IMR-90 (cell line): ENCODE results near the gene NFAT5.

ENCODE experiments used
- CTCF ChIP-seq: conservative IDR thresholded peaks from 2 replicates; pipeline ENCODE4 v1.5.1; 2012; ENCODE audit warnings: mild to moderate bottlenecking, low read depth, low read length, improper control_type of control experiment
- MAFK ChIP-seq: IDR thresholded peaks from 2 replicates; pipeline ENCODE4 v1.6.1; 2012; ENCODE audit warnings: low read depth, low read length, improper control_type of control experiment
- POLR2A ChIP-seq: IDR thresholded peaks from 2 replicates; pipeline ENCODE4 v1.6.1; 2012; ENCODE audit warnings: mild to moderate bottlenecking, low read depth, low read length
- USF2 ChIP-seq: fragments of 150-350 bp; IDR thresholded peaks from 2 replicates; pipeline ENCODE4 v1.6.1; 2017; ENCODE audit warnings: mild to moderate bottlenecking, antibody characterized with exemption, low read length, low read depth

GRCh38 chr16:69726313-69727060, 160.7 kb downstream of the NFAT5 start, which contains the start of gene NQO1:
- TF ChIP-seq USF2 (no peak), POLR2A (peak; percentile 92), CTCF (no peak), MAFK (peak; percentile 95)
